BLaER1 (cell line): Measurements from ENCODE around the gene SSBP2.
A peak's percentile ranks its signal among the peaks of the same experiment; 100 is the strongest.

Experiments used
- H3K27ac ChIP-seq: shearing (Covaris generic); formaldehyde crosslinking; 2 replicates; pipeline ENCODE4 v1.8.1; 2022
- H3K27me3 ChIP-seq: shearing (Covaris generic); formaldehyde crosslinking; 2 replicates; pipeline ENCODE4 v1.8.1; 2022
- H3K36me3 ChIP-seq: shearing (Covaris generic); formaldehyde crosslinking; 2 replicates; pipeline ENCODE4 v1.8.1; 2022
- H3K4me1 ChIP-seq: shearing (Covaris generic); formaldehyde crosslinking; 2 replicates; pipeline ENCODE4 v1.8.1; 2022
- H3K4me2 ChIP-seq: shearing (Covaris generic); formaldehyde crosslinking; 2 replicates; pipeline ENCODE4 v1.8.1; 2022
- H3K4me3 ChIP-seq: shearing (Covaris generic); formaldehyde crosslinking; 2 replicates; pipeline ENCODE4 v1.8.1; 2022
- H3K9ac ChIP-seq: shearing (Covaris generic); formaldehyde crosslinking; 2 replicates; pipeline ENCODE4 v1.8.1; 2022
- H3K9me3 ChIP-seq: shearing (Covaris generic); formaldehyde crosslinking; 2 replicates; pipeline ENCODE4 v1.8.1; 2022
- H4K20me1 ChIP-seq: shearing (Covaris generic); formaldehyde crosslinking; 2 replicates; pipeline ENCODE4 v1.8.1; 2022
- Cebpa-rat ChIP-seq: shearing (Covaris generic); IDR thresholded peaks from 2 replicates; pipeline ENCODE4 v1.8.1; 2022

SSBP2 gene

DNA sequence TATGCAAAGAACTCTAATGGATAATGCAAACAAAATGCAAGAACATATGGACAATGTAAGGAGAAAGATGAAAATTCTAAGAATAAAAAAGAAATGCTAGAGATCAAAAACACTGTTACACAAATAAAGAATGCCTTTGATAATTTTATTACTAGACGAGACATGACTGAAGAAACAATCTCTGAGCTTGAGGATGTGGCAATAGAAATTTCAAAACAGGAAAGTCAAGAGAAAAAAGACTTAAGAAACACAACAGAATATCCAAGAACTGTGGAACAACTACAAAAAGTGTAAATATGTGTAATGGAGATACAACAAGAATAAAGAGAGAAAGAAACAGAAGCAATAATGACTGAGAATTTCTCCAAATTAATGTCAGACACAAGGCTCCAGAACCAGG, 216.5 kb downstream of the SSBP2 start:
- H3K27ac ChIP-seq, result 0 out of 2 replicates have a peak overlapping the region, but pooled peaks have one; percentile 10
- peaks cover 28% of the 10 kb centered on the region for H3K36me3 ChIP-seq
- no peaks in the 10 kb centered on the region for H3K27me3 ChIP-seq
- H3K4me3 ChIP-seq, result no peak overlapping the region
- H3K9me3 ChIP-seq, result peaks cover 10% of the 10 kb centered on the region
- H3K4me1 ChIP-seq, result peaks cover 51% of the 10 kb centered on the region
- TF ChIP-seq Cebpa-rat, result no peak
- peaks cover 19% of the 10 kb centered on the region; the same call in 1 of the 2 replicates for H4K20me1 ChIP-seq
- H3K9ac ChIP-seq, result no peak overlapping the region
- peak overlapping the region; percentile 37 for H3K4me2 ChIP-seq

DNA sequence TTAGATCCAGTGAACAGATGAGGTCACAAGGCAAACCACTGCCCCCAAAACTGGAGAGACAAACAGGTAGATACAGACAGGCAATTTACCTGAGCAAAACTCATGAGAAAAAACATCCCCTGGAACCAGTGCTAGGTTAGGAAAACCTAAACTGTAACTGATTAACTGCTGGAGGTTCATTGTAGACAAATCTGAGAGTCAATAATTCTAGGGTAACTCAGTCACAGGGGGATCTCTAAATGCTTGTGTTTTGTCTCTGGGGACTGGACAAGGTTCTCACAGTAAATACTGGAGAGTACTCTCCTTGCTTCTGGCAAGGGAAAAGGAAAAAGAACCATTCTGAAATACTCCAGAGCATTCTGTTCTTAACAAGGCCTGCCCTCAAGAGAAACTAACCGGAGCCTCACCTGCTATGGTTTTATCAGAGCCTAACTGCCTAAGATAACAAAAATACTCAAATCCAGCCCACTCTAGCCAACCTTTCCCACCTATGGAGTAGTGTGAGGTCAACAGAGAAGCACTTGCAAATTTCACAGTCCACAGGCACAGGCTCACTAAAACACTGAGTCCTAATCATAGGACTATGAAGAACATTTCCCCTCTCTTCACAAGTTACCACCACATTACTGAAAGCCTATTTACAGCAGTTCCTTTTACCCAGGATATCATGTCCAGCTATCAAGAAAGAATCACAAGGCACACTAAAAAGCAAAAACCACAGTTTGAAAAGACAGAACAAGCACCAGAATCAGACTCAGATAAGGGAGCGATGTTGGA, 217.1 kb downstream of the SSBP2 start:
- H3K4me3 ChIP-seq, result no peak overlapping the region
- H3K27ac ChIP-seq, result peak overlapping the region; percentile 10; the same call in 1 of the 2 replicates
- no peak overlapping the region for H3K9ac ChIP-seq
- H3K9me3 ChIP-seq, result peaks cover 3% of the 10 kb centered on the region
- H4K20me1 ChIP-seq, result peaks cover 19% of the 10 kb centered on the region; the same call in 1 of the 2 replicates
- peak overlapping the region; percentile 37 for H3K4me2 ChIP-seq
- peaks cover 24% of the 10 kb centered on the region for H3K36me3 ChIP-seq
- peaks cover 47% of the 10 kb centered on the region for H3K4me1 ChIP-seq
- H3K27me3 ChIP-seq, result no peaks in the 10 kb centered on the region
- TF ChIP-seq Cebpa-rat, result no peak

DNA sequence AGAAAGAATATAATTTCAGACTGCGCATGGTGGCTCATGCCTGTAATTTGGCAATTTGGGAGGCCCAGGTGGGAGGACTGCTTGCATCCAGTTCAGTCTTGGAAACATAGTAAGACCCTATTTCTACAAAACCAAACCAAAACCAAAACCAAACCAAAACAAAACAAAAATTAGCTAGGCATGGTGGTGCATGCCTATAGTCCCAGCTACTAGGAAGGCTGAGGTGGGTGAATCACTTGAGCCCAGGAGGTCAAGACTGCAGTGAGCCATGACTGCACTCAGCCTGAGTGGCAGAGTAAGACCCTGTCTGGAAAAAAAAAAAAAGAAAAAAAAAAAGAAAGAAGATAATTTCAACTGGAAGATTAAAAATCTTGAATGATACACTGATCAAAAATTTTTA, 220.0 kb downstream of the SSBP2 start:
- no peak overlapping the region for H3K4me2 ChIP-seq
- H4K20me1 ChIP-seq, result peaks cover 23% of the 10 kb centered on the region; the same call in 1 of the 2 replicates
- TF ChIP-seq Cebpa-rat, result no peak
- no peaks in the 10 kb centered on the region for H3K9me3 ChIP-seq
- no peak overlapping the region for H3K9ac ChIP-seq
- H3K27me3 ChIP-seq, result no peaks in the 10 kb centered on the region
- H3K36me3 ChIP-seq, result peaks cover 12% of the 10 kb centered on the region
- no peak overlapping the region for H3K4me3 ChIP-seq
- peaks cover 22% of the 10 kb centered on the region for H3K4me1 ChIP-seq
- H3K27ac ChIP-seq, result no peak overlapping the region

DNA sequence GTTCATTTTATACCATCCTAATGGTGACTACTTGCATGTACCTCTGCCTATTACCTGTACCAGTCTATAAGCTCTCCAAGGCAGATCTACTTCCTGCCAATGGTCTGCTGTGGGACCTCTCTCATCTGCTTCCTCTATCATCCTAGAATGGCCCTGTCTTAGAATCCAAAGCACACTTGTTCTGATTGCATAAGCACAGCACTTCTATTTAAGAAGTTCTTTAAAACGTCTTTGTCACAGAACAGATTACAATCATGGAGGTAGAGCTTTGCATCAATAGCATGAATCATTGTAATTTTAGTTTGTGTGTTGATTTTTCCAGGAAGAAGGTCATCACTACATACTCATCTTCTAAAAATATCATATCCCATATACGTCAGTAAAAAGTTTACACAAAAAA, 225.2 kb downstream of the SSBP2 start:
- Histone ChIP-seq H3K4me1 (no peaks in the 10 kb centered on the region), H3K27me3 (no peaks in the 10 kb centered on the region), H3K9me3 (no peaks in the 10 kb centered on the region), H3K36me3 (peaks cover 6% of the 10 kb centered on the region), H3K4me3 (no peak overlapping the region), H4K20me1 (peaks cover 9% of the 10 kb centered on the region; the same call in 1 of the 2 replicates), H3K4me2 (no peak overlapping the region), H3K9ac (no peak overlapping the region), H3K27ac (no peak overlapping the region)
- no peak for TF ChIP-seq Cebpa-rat

DNA sequence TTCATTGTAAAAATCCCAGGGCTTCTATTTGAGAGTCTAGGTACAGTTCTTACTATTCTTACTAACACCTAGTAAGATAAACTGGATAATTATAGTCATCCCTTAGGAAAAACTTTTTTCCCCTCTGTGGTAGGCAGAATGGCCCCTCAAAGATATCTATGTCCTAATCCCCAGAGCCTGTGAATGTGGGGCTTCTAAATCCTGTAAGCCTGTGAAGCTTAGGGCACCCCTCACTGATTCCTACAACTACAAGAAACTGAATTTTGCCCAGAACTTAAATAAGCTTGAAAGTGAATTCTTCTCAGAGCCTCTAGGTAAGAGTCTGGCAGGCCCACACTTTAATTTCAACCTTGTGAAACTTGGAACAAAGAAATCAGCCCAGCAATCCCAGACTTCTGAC, 226.9 kb downstream of the SSBP2 start:
- H4K20me1 ChIP-seq, result 0 out of 2 replicates have a peak, but pooled peaks cover 5% of the 10 kb centered on the region
- no peaks in the 10 kb centered on the region for H3K9me3 ChIP-seq
- TF ChIP-seq Cebpa-rat, result no peak
- no peak overlapping the region for H3K4me3 ChIP-seq
- no peak overlapping the region for H3K4me2 ChIP-seq
- H3K27me3 ChIP-seq, result no peaks in the 10 kb centered on the region
- no peaks in the 10 kb centered on the region for H3K36me3 ChIP-seq
- no peaks in the 10 kb centered on the region for H3K4me1 ChIP-seq
- no peak overlapping the region for H3K27ac ChIP-seq
- no peak overlapping the region for H3K9ac ChIP-seq

DNA sequence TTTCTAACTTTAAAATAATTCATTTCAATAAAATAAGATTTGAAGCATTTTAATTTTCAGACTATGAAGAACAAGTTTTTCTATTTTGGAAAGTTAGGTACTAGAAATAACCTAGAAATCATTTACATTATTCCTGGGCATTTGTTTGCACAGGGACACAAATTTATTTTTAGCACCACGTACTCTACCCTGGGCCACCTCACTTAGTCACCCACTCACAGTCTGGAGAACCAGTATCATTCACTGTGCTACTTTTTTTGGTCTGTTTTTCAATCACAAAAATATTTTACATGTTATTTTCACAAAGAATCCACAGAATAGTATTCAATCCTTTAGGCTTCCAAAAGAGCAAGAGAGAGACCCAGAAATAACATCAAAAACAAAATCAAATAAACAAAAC, 228.3 kb downstream of the SSBP2 start:
- Histone ChIP-seq H3K36me3 (no peaks in the 10 kb centered on the region), H3K4me2 (no peak overlapping the region), H3K4me1 (no peaks in the 10 kb centered on the region), H3K9ac (no peak overlapping the region), H3K27ac (no peak overlapping the region), H4K20me1 (peaks cover 8% of the 10 kb centered on the region; the same call in 1 of the 2 replicates), H3K9me3 (no peaks in the 10 kb centered on the region), H3K27me3 (no peaks in the 10 kb centered on the region), H3K4me3 (no peak overlapping the region)
- TF ChIP-seq Cebpa-rat, result no peak

DNA sequence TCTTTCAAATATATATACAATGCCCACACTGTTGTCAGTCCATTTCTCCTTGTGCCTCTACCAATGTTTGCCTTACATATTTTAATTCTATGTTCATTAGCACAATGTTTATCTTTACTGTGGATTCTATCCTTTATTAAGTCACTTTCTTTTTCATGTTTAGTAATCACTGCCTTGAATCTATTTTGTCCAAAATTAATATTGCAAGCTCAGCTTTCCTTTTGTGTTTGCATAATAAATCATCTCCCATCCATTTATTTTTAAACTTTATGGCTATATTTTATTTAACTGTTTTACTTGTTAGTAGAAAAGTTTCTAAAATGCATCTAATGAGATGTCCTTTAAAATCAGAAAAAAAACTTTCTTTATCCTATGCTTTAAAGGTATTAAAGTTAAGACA, 230.1 kb downstream of the SSBP2 start:
- no peaks in the 10 kb centered on the region for H3K27me3 ChIP-seq
- no peaks in the 10 kb centered on the region for H3K4me1 ChIP-seq

DNA sequence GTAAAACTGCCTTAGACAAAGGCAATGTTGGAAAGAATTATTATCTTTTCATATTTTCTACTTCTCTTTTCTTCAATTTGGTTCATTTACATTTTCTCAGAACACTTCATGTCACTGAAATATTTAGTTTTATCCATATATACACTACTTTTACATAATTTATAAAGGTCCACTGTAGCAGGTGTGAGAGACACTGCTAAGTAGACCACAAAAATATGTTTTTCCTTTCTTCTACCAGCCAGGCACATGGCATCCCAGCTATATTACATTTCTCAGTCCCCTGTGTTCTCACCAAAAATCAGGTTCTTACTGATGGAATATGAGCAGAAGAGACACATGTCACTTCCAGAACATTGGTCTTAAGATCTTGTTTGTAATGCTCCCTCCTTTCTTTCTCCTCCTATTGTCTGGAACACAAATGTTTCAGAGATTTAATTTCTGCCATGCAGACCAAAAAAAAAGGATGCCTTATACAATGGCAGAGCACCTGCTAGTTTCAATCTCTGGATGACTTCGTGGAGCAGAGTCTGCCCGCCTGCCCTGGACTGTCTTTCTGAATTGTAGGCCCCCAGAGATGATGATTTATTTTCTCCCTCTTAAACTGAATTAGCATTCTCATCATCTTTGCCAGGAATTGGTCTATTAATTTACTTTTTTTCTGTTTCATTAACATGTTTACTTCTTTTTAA, 231.5 kb downstream of the SSBP2 start:
- Histone ChIP-seq H3K9me3 (no peaks in the 10 kb centered on the region), H3K36me3 (no peaks in the 10 kb centered on the region), H3K9ac (no peak overlapping the region), H4K20me1 (peaks cover 8% of the 10 kb centered on the region; the same call in 1 of the 2 replicates), H3K4me1 (no peaks in the 10 kb centered on the region), H3K27me3 (no peaks in the 10 kb centered on the region), H3K4me2 (no peak overlapping the region), H3K27ac (no peak overlapping the region), H3K4me3 (no peak overlapping the region)
- no peak for TF ChIP-seq Cebpa-rat

More for the DNA sequence above, 230.1 kb downstream of the SSBP2 start:
- Histone ChIP-seq H3K9me3 (no peaks in the 10 kb centered on the region), H3K9ac (no peak overlapping the region), H4K20me1 (peaks cover 8% of the 10 kb centered on the region; the same call in 1 of the 2 replicates), H3K36me3 (no peaks in the 10 kb centered on the region), H3K27ac (no peak overlapping the region), H3K4me3 (no peak overlapping the region), H3K4me2 (no peak overlapping the region)
- TF ChIP-seq Cebpa-rat, result no peak

DNA sequence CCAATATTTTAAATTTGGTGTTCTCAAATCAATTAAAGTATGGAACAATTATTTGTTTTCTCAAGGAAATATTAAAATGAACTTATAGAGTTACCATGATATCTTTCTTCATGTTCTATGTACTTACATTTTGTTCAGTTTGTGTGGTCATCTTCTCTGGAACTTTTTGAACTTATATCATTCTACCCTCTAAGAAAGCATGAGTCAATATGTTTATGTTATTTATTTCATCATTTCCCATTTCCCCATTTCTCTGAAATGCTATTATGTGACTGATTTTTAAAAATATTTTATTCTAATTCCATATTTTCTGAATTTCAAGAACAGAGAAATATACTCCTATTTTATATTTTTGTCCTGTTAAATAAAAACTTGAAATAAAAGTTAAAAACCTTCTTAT, 233.4 kb downstream of the SSBP2 start:
- Histone ChIP-seq H3K27ac (no peak overlapping the region), H3K4me1 (no peaks in the 10 kb centered on the region), H3K9me3 (no peaks in the 10 kb centered on the region), H3K4me2 (no peak overlapping the region), H3K4me3 (no peak overlapping the region), H3K36me3 (peaks cover under 1% of the 10 kb centered on the region; the same call in 1 of the 2 replicates), H3K27me3 (no peaks in the 10 kb centered on the region), H3K9ac (no peak overlapping the region), H4K20me1 (peaks cover 8% of the 10 kb centered on the region; the same call in 1 of the 2 replicates)
- no peak for TF ChIP-seq Cebpa-rat

DNA sequence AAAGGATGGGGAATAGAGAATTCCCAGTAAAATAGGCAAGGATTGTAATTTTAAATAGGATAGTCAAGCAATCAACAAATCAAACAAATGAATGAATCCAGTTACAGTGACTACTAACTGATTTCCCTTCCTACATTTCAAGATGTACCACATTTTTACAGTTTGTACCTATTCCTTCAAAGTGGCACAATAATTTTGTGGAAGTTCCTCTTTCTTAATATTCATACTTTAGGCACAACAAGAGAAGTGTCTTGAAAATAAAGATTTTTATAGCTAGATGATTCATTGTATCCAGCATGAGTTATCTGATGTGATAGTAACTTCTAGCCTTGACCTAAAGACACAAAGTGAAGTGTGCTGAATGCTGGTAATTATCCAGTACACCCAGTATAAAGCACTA, 234.8 kb downstream of the SSBP2 start:
- Histone ChIP-seq H3K27ac (no peak overlapping the region), H3K4me1 (no peaks in the 10 kb centered on the region), H3K4me3 (no peak overlapping the region), H4K20me1 (peaks cover 8% of the 10 kb centered on the region; the same call in 1 of the 2 replicates), H3K36me3 (peaks cover 14% of the 10 kb centered on the region), H3K27me3 (no peaks in the 10 kb centered on the region), H3K4me2 (no peak overlapping the region), H3K9me3 (no peaks in the 10 kb centered on the region), H3K9ac (no peak overlapping the region)
- no peak for TF ChIP-seq Cebpa-rat
